HepG2 (cell line): Measurements from ENCODE around the gene DPAGT1. TPM values are rescaled to one million over a fixed set of nuclear protein-coding genes. Genes with fewer than 3 reads are reported as not detected.

Source experiments
- ATF1 ChIP-seq: IDR thresholded peaks from 2 replicates; pipeline ENCODE4 v1.6.1; 2016; ENCODE audit warnings: mild to moderate bottlenecking, control low read depth
- E2F5 ChIP-seq: sonication (generic); formaldehyde crosslinking; conservative IDR thresholded peaks from 2 replicates; pipeline ENCODE4 v1.4.0; 2020; ENCODE audit warnings: missing genetic modification reagents
- FOXK2 ChIP-seq: fragments of 450-650 bp; IDR thresholded peaks from 2 replicates; pipeline ENCODE4 v1.6.1; 2016
- IRF2 ChIP-seq: IDR thresholded peaks from 2 replicates; pipeline ENCODE4 v1.6.1; 2018; ENCODE audit warnings: missing genetic modification reagents, missing compliant biosample characterization
- KDM2A ChIP-seq: sonication (generic); formaldehyde crosslinking; IDR thresholded peaks from 2 replicates; pipeline ENCODE4 v1.4.0; 2020; ENCODE audit warnings: low read depth, missing genetic modification reagents, borderline replicate concordance
- MATR3 ChIP-seq: sonication (generic); formaldehyde crosslinking; IDR thresholded peaks from 2 replicates; pipeline ENCODE4 v1.4.0; 2020; ENCODE audit warnings: missing genetic modification reagents
- PHB2 ChIP-seq: fragments of 450-650 bp; IDR thresholded peaks from 2 replicates; pipeline ENCODE4 v1.6.1; 2018; ENCODE audit not compliant: partially characterized antibody
- RBM22 ChIP-seq: fragments of 200-400 bp; formaldehyde crosslinking; optimal IDR thresholded peaks from 2 replicates; pipeline ENCODE3; 2017; ENCODE audit warnings: mild to moderate bottlenecking, low read length, moderate library complexity
- SATB2 ChIP-seq: sonication (generic); formaldehyde crosslinking; IDR thresholded peaks from 2 replicates; pipeline ENCODE4 v1.5.0; 2020; ENCODE audit warnings: missing genetic modification reagents
- SP4 ChIP-seq: sonication (generic); formaldehyde crosslinking; IDR thresholded peaks from 2 replicates; pipeline ENCODE4 v1.8.1; 2023; ENCODE audit warnings: mild to moderate bottlenecking, missing genetic modification reagents
- SRY ChIP-seq: sonication (generic); formaldehyde crosslinking; IDR thresholded peaks from 2 replicates; pipeline ENCODE4 v1.8.0; 2022; ENCODE audit warnings: mild to moderate bottlenecking, missing genetic modification reagents
- TP53 ChIP-seq: sonication (generic); formaldehyde crosslinking; conservative IDR thresholded peaks from 2 replicates; pipeline ENCODE4 v1.4.0; 2020; ENCODE audit warnings: missing genetic modification reagents
- ZBTB34 ChIP-seq: sonication (generic); formaldehyde crosslinking; IDR thresholded peaks from 2 replicates; pipeline ENCODE4 v1.8.0; 2022; ENCODE audit warnings: mild to moderate bottlenecking, missing genetic modification reagents
- ZFP36 ChIP-seq: fragments of 150-350 bp; IDR thresholded peaks from 2 replicates; pipeline ENCODE4 v1.6.1; 2018; ENCODE audit warnings: borderline replicate concordance, low read length, low read depth; ENCODE audit not compliant: partially characterized antibody
- ZNF24 ChIP-seq: fragments of 450-650 bp; IDR thresholded peaks from 2 replicates; pipeline ENCODE4 v1.6.1; 2017; ENCODE audit warnings: antibody characterized with exemption, mild to moderate bottlenecking
- ZNF337 ChIP-seq: sonication (generic); formaldehyde crosslinking; IDR thresholded peaks from 2 replicates; pipeline ENCODE4 v1.5.1; 2020; ENCODE audit warnings: missing genetic modification reagents, low read depth, mild to moderate bottlenecking, borderline replicate concordance
- ZNF367 ChIP-seq: sonication (generic); formaldehyde crosslinking; IDR thresholded peaks from 2 replicates; pipeline ENCODE4 v1.4.0; 2020; ENCODE audit warnings: missing genetic modification reagents, borderline replicate concordance
- ZNF446 ChIP-seq: sonication (generic); formaldehyde crosslinking; IDR thresholded peaks from 2 replicates; pipeline ENCODE4 v1.5.0; 2020; ENCODE audit warnings: mild to moderate bottlenecking, missing genetic modification reagents
- ZNF547 ChIP-seq: sonication (generic); formaldehyde crosslinking; IDR thresholded peaks from 2 replicates; pipeline ENCODE4 v1.5.1; 2020; ENCODE audit warnings: mild to moderate bottlenecking, missing genetic modification reagents
- ZNF564 ChIP-seq: sonication (generic); formaldehyde crosslinking; IDR thresholded peaks from 2 replicates; pipeline ENCODE4 v1.8.1; 2023; ENCODE audit warnings: mild to moderate bottlenecking, missing genetic modification reagents
- ZNF598 ChIP-seq: sonication (generic); formaldehyde crosslinking; IDR thresholded peaks from 2 replicates; pipeline ENCODE4 v1.5.1; 2020; ENCODE audit warnings: mild to moderate bottlenecking, missing genetic modification reagents, borderline replicate concordance
- ZNF687 ChIP-seq: sonication (generic); formaldehyde crosslinking; IDR thresholded peaks from 2 replicates; pipeline ENCODE4 v1.5.1; 2020; ENCODE audit warnings: mild to moderate bottlenecking, missing genetic modification reagents, moderate library complexity
- polyA plus RNA-seq, 8 experiments: library from polyadenylated mRNA; depleted of rRNA in 3 of 8; stranded (reverse) in 7 of 8; unstranded in 1 of 8; fragments of >200 nt; fragmentation: Illumina TruSeq in 4 of 8; extraction: Trizol in 4 of 8; gene quantifications; 2 replicates each; pipeline versions ENCODE4 v1.2.1 to v1.2.3, GENCODE V29; 2011 to 2016; ENCODE audit warnings: low read depth in 4 of 8, missing spikeins in 1 of 8, mixed read lengths in 1 of 8; ENCODE audit not compliant: insufficient read depth in 1 of 8
- total RNA-seq, 5 experiments: library from RNA; depleted of rRNA; stranded (reverse); fragments of >200 nt; fragmentation: Illumina TruSeq; extraction: Trizol; gene quantifications; 2 replicates each; pipeline ENCODE4 v1.2.3, GENCODE V29; 2016; ENCODE audit warnings: low read depth in 1 of 5

DPAGT1 gene
- total and polyA plus RNA-seq, 2 of the 13 experiments (the other 11 are each of a cell fraction or from before 2014, with no cell fraction given) = 37.6 to 70.7 TPM

- peak; percentile 86; the same call in 1 of the 2 replicates for TF ChIP-seq SATB2 (CRISPR knock-in tag)
- no peak for TF ChIP-seq ZFP36
- TF ChIP-seq SP4 (CRISPR knock-in tag) = peak; percentile 94
- peak; percentile 71 for TF ChIP-seq ZNF598 (CRISPR knock-in tag)
- 0 out of 2 replicates have a peak, but pooled peaks have one; percentile 45 for TF ChIP-seq ZNF367
- TF ChIP-seq TP53 (CRISPR knock-in tag) = no peak
- TF ChIP-seq ZNF564 = no peak
- peak; percentile 99 for TF ChIP-seq ZNF687 (CRISPR knock-in tag)
- peak; percentile 34; the same call in 1 of the 2 replicates for TF ChIP-seq ZNF337 (CRISPR knock-in tag)
- peak; percentile 73 for TF ChIP-seq KDM2A
- no peak for TF ChIP-seq E2F5 (CRISPR knock-in tag)
- no peak for TF ChIP-seq RBM22
- 0 out of 2 replicates have a peak, but pooled peaks have one; percentile 54 for TF ChIP-seq ZBTB34 (CRISPR knock-in tag)
- TF ChIP-seq PHB2 = no peak
- TF ChIP-seq ZNF547 (CRISPR knock-in tag) = peak; percentile 59; the same call in 1 of the 2 replicates
- no peak; the same call in 1 of the 2 replicates for TF ChIP-seq ZNF446 (CRISPR knock-in tag)
- TF ChIP-seq ZNF24 = no peak
- peak; percentile 69; the same call in 1 of the 2 replicates for TF ChIP-seq FOXK2
- TF ChIP-seq MATR3 (CRISPR knock-in tag) = no peak
- TF ChIP-seq ATF1 (CRISPR knock-in tag) = peak; percentile 40; the same call in 1 of the 2 replicates
- peak; percentile 81; the same call in 1 of the 2 replicates for TF ChIP-seq SRY (CRISPR knock-in tag)
- TF ChIP-seq IRF2 (CRISPR knock-in tag) = 0 out of 2 replicates have a peak, but pooled peaks have one; percentile 29
Measured at GRCh38 chr11:119121008-119121810, 19.6 kb upstream of the DPAGT1 start, which contains the start of gene HINFP (continued).
